GM21786 (cell line): ENCODE measurements around the gene DPT.
A peak's percentile ranks its signal among the peaks of the same experiment; 100 is the strongest.

ENCODE experiments used
- ATAC-seq: cut with Tn5 transposase; IDR thresholded peaks from one replicate; pipeline ENCODE4 v1.9.1; 2021; ENCODE audit not compliant: unreplicated experiment

DPT gene

GRCh38 chr1:168736520-168736919 is 7.5 kb upstream of the DPT start:
- ATAC-seq: no peak

GRCh38 chr1:168735974-168736373 is 7.0 kb upstream of the DPT start:
- no peak for ATAC-seq

GRCh38 chr1:168734946-168735345 is 5.9 kb upstream of the DPT start:
- ATAC-seq: no peak

GRCh38 chr1:168734271-168734670 is 5.3 kb upstream of the DPT start:
- ATAC-seq: no peak

- no peak for ATAC-seq
Measured at GRCh38 chr1:168733241-168733640, 4.2 kb upstream of the DPT start.

GRCh38 chr1:168732736-168733135 is 3.7 kb upstream of the DPT start:
- no peak for ATAC-seq

GRCh38 chr1:168731244-168731953 is 2.4 kb upstream of the DPT start:
- ATAC-seq: no peak

GRCh38 chr1:168729405-168729802 is 398 bp upstream of the DPT start:
- ATAC-seq: no peak

- no peak for ATAC-seq
Measured at GRCh38 chr1:168726719-168727118, 2.3 kb downstream of the DPT start.

GRCh38 chr1:168726281-168726680 is 2.7 kb downstream of the DPT start:
- no peak for ATAC-seq

GRCh38 chr1:168725831-168726230 is 3.2 kb downstream of the DPT start:
- ATAC-seq: no peak

- ATAC-seq: no peak
Measured at GRCh38 chr1:168725060-168725459, 3.9 kb downstream of the DPT start.

- ATAC-seq: no peak
Measured at GRCh38 chr1:168723000-168723399, 6.0 kb downstream of the DPT start.

GRCh38 chr1:168720839-168721238 is 8.2 kb downstream of the DPT start:
- no peak for ATAC-seq

GRCh38 chr1:168719306-168720111 is 9.5 kb downstream of the DPT start:
- peak; percentile 83 for ATAC-seq

- no peak for ATAC-seq
Measured at GRCh38 chr1:168717906-168718891, 10.8 kb downstream of the DPT start.

GRCh38 chr1:168714012-168714411 is 15.0 kb downstream of the DPT start:
- ATAC-seq: no peak

GRCh38 chr1:168709405-168710363 is 19.3 kb downstream of the DPT start:
- ATAC-seq: no peak

- ATAC-seq: no peak
Measured at GRCh38 chr1:168708698-168709404, 20.2 kb downstream of the DPT start.
